GM15510 (cell line): ENCODE data around the gene TAS1R1.

Source experiments
- POLR2A ChIP-seq: IDR thresholded peaks from 3 replicates; pipeline ENCODE4 v1.6.1; 2011; ENCODE audit warnings: borderline replicate concordance; ENCODE audit not compliant: insufficient read length; ENCODE audit errors: extremely low read depth

The TAS1R1 gene

DNA sequence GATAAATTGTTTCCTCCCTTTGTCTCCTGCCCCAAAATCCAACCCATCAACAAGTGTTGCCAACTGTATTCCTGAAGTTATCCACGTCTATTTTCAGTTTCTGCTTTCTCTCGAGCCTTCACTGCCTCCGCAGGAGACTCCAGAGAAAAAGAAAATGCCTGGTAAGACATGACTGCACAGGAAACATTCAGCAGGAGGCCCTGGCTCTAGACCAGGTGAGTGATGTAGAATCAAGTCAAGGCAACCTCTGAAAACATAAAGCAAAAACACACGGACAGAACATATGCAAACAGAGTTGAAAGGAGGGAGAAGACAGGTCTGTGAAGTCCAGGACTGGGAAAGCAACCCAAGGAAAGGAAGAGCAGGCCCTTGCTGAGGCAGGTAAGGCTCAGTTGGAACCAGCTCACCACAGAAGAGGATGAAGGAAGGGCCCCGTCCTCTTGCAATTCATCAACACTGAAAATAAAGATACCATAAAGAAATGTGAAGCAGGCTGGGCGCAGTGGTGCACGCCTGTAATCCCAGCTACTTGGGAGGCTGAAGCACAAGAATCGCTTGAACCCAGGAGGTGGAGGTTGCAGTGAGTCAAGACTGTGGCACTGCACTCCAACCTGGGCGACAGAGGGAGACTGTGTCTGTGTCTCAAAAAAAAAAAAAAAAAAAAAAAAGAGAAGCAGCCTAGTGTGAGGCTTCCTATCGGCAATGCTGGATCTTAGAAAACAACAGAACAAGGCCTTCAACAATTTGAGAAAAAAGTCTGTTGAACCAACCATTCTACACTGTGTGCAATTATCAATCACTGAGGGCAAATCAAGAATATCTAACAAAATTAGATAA is 9.6 kb upstream of the TAS1R1 start:
- no peak for TF ChIP-seq POLR2A

DNA sequence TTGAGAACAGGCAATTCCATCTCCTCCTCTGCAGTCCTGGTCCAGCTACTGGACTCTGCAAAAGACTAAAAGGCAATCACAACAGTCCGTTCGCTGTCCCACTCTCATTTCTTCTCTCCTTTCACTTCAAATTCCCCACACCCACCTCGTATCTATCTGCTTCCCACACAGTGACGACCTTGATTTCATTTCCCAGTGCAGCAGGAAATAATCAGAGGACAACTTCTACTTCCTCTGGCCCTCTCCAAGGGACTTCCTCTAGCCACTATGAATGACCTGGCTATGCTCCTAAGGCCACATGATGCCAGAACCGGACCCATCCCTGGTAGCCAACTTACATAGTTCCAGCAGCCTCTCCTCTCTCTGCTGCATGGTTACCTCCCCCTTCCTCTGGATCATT is 8.8 kb upstream of the TAS1R1 start:
- no peak for TF ChIP-seq POLR2A

- TF ChIP-seq POLR2A = no peak
Observed at GRCh38 chr1:6547301-6547700, 7.8 kb upstream of the TAS1R1 start.

GRCh38 chr1:6554031-6554906 is 838 bp upstream of the TAS1R1 start, which contains the start of gene NOL9:
TSS of gene NOL9 (minus strand) at chr1:6554513. CDS start at chr1:6554502, 11 bp downstream.
- peak; percentile 76 for TF ChIP-seq POLR2A

DNA sequence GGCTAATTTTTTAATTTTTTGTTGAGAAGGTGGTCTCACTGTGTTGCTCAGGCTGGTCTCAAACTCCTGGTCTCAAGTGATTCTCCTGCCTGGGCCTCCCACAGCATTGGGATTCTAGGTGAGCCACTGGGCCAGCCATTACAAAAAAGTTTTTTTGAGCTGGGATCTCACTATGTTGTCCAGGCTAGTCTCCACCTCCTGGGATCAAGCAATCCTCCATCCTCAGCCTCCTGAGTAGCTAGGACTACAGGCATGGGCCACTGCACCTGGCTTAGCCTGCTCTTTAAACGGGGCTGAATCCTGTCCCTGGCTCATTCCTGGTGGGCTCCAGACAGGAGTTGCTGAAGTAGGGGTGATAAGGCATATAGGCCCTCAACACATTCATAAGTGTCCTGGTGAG is 2.5 kb downstream of the TAS1R1 start:
- TF ChIP-seq POLR2A = no peak

GRCh38 chr1:6560267-6560666 is 5.2 kb downstream of the TAS1R1 start:
- TF ChIP-seq POLR2A = no peak

DNA sequence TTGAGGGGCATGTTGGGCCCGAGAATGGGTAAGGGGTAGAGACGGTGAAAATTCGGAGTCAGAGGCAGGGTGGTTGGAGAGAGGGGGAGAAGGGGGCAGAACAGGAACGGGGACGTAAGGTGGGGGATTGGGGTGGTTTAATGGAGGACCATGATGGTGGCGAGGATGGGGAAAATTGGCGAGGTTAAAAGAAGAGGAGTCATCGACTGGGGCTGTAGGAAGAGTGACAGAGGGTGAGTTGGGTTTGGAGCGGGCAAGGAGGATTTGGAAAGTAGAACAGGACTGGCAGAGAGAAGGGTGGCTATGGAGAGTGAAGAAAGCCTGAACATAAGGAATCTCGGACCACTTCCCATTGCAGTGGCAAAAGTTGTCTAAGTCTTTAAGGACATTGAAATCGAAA is 13.9 kb downstream of the TAS1R1 start:
- no peak for TF ChIP-seq POLR2A

- TF ChIP-seq POLR2A = no peak
Observed at GRCh38 chr1:6570100-6570499, 15.0 kb downstream of the TAS1R1 start.

DNA sequence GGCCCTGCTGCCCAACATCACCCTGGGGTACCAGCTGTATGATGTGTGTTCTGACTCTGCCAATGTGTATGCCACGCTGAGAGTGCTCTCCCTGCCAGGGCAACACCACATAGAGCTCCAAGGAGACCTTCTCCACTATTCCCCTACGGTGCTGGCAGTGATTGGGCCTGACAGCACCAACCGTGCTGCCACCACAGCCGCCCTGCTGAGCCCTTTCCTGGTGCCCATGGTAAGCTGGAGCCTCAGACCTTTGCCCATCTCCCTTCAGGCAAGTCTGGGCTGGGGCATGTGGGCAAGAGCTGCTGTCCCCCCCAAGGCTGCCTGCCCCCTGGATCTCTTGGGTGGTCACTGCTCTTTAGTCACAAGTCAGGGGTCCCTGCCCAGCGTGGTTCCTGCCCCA is 15.9 kb downstream of the TAS1R1 start:
- TF ChIP-seq POLR2A = no peak

- no peak for TF ChIP-seq POLR2A
Observed at GRCh38 chr1:6572653-6573383, 17.7 kb downstream of the TAS1R1 start.

GRCh38 chr1:6574025-6574620 is 19.0 kb downstream of the TAS1R1 start:
- no peak for TF ChIP-seq POLR2A

- no peak for TF ChIP-seq POLR2A
Observed at GRCh38 chr1:6574818-6575217, 19.7 kb downstream of the TAS1R1 start.

GRCh38 chr1:6577831-6578525 is 22.9 kb downstream of the TAS1R1 start:
- TF ChIP-seq POLR2A = no peak
